Gastroesophageal sphincter (tissue), 4 donors: ENCODE results near the gene FABP1. TPM values are rescaled to one million over a fixed set of nuclear protein-coding genes. Genes with fewer than 3 reads are reported as not detected.

Experiments
- ATAC-seq: fragments of 150-250 bp; one replicate; pipeline ENCODE4 v1.9.1; 2016; ENCODE audit warnings: mild to moderate bottlenecking, moderate library complexity
- H3K27ac ChIP-seq, 4 donors: fragments of 200-600 bp; sonication (generic) in 3 of 4; 1 replicate in 3 of 4; 2 replicates in 1 of 4; pipeline ENCODE4 v1.5.1; 2016 to 2019
- H3K27me3 ChIP-seq: fragments of 200-600 bp; sonication (generic); one replicate; pipeline ENCODE4 v1.5.1; 2019
- H3K36me3 ChIP-seq, 2 donors: fragments of 200-600 bp; sonication (generic); one replicate each; pipeline ENCODE4 v1.5.1; 2019; ENCODE audit warnings: control low read depth in 1 of 2
- H3K4me1 ChIP-seq, 3 donors: fragments of 200-600 bp; sonication (generic); 1 replicate in 2 of 3; 2 replicates in 1 of 3; pipeline ENCODE4 v1.5.1; 2016 to 2019; ENCODE audit warnings: control low read depth in 2 of 3
- H3K4me3 ChIP-seq, 2 donors: fragments of 200-600 bp; sonication (generic); one replicate each; pipeline ENCODE4 v1.5.1; 2019; ENCODE audit warnings: mild to moderate bottlenecking in 1 of 2, moderate library complexity in 1 of 2
- H3K9me3 ChIP-seq, 3 donors: fragments of 200-600 bp; sonication (generic); one replicate each; pipeline ENCODE4 v1.5.1; 2017 to 2019; ENCODE audit warnings: control low read depth in 2 of 3
- EP300 ChIP-seq: sonication (generic); formaldehyde crosslinking; IDR thresholded peaks from one replicate; pipeline ENCODE4 v1.6.1; 2017; ENCODE audit warnings: antibody characterized with exemption, mild to moderate bottlenecking
- POLR2A ChIP-seq, 2 donors: fragments of 450-650 bp; IDR thresholded peaks; one replicate each; pipeline ENCODE4 v1.6.1; 2017; ENCODE audit warnings: antibody characterized with exemption in 2 of 2, mild to moderate bottlenecking in 2 of 2, moderate library complexity in 1 of 2
- POLR2AphosphoS5 ChIP-seq: sonication (generic); formaldehyde crosslinking; IDR thresholded peaks from one replicate; pipeline ENCODE4 v1.6.1; 2017; ENCODE audit warnings: antibody characterized with exemption
- WGBS, 2 donors: methylation state at CpG; one replicate each; pipeline ENCODE4 v1.1.5; 2018; ENCODE audit warnings: low coverage in 1 of 2; 5-methylcytosine and 5-hydroxymethylcytosine counted together
- total RNA-seq, 4 donors: library from RNA; depleted of rRNA; stranded (reverse); fragments of >200 nt; gene quantifications; one replicate each; pipeline ENCODE4 v1.1.0, GENCODE V29; 2016
- TF ChIP-seq, protein P1 (sequence below), 4 experiments: fragments of 200-600 bp in 2 of 4; fragments of 450-650 bp in 2 of 4; sonication (generic) in 1 of 4; IDR thresholded peaks; one replicate each; pipeline ENCODE4 v1.5.1; 2017 to 2019; ENCODE audit warnings: antibody characterized with exemption in 4 of 4, mild to moderate bottlenecking in 2 of 4, moderate library complexity in 2 of 4

FABP1 gene
- not detected for total RNA-seq

DNA sequence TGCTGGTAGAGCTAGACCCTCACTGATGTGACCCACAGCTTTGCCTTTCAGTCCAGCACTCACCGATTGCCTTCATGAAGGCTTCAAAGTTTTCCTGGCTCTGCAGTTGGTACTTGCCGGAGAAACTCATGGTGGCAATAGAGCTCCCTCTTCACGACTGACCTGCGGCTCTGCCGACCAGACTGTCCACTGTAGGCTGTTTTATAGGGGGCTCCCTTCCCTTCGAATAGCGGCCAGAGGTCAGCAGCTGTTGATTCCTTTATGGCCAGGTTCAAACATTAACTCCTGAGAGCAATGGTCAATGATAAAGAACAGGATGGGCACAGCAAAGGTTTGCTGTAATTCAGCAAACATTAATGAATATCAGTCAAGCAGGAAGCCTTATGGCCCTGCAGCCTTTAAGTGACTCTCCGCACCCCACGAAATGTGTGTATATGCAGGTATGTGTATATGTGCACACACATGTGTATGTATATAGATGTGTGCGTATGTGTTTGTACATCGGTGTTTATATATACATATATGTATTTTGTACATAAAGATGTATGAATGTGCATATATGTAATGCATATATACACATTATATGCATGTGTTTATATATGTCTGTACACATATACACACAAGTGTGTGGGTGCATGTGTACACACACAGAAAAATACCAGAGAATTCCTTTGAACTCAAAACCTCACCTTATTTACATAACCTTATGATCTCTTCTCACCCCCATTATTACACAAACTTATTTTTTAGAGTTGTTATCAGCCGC is at the start of gene FABP1:
Gene FABP1 (minus strand): TSS at position 175 of the 766 bp plus-strand sequence. CDS start 45 bp downstream, at position 130.
- Histone ChIP-seq H3K27ac (no peak within 1 kb of the TSS), H3K27me3 (peaks cover 19% of the 10 kb centered on the region), H3K36me3 (no peaks in the 10 kb centered on the region), H3K4me1 (no peaks in the 10 kb centered on the region), H3K9me3 (no peaks in the 10 kb centered on the region), H3K4me3 (no peak within 1 kb of the TSS)
- no peak for ATAC-seq
- no peak for TF ChIP-seq POLR2AphosphoS5
- TF ChIP-seq, protein P1, sequence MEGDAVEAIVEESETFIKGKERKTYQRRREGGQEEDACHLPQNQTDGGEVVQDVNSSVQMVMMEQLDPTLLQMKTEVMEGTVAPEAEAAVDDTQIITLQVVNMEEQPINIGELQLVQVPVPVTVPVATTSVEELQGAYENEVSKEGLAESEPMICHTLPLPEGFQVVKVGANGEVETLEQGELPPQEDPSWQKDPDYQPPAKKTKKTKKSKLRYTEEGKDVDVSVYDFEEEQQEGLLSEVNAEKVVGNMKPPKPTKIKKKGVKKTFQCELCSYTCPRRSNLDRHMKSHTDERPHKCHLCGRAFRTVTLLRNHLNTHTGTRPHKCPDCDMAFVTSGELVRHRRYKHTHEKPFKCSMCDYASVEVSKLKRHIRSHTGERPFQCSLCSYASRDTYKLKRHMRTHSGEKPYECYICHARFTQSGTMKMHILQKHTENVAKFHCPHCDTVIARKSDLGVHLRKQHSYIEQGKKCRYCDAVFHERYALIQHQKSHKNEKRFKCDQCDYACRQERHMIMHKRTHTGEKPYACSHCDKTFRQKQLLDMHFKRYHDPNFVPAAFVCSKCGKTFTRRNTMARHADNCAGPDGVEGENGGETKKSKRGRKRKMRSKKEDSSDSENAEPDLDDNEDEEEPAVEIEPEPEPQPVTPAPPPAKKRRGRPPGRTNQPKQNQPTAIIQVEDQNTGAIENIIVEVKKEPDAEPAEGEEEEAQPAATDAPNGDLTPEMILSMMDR (IDR thresholded peaks at IDR 0.05): no peak
- TF ChIP-seq EP300: no peak
- TF ChIP-seq POLR2A (IDR thresholded peaks at IDR 0.05): no peak
- WGBS, 2 donors: 87 to 88% methylated on average over 6 of the region's 12 CpGs

DNA sequence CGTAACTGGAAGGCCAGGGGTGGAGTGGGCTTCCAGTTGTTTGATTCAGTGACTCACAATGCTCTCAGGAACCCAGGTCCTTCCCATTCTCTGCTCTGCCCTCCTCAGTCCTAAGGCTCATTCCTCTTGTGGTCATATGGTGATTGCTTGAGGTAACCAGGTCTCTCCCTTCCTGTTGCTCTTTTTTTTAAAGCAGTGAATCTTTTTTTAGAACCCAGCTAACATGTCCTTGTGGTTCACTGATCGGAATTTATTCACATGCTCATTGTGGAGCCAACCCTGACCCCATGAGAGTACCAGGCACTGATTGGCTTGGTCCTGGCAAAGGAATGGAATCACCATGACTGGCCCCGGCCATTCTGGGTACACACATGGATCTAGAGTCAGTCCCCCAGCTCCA is 49.7 kb upstream of the FABP1 start:
- 69 to 80% methylated on average over 2 to 3 of the region's 3 CpGs for whole genome bisulfite sequencing, 2 donors
- TF ChIP-seq EP300 (no peak), POLR2A (IDR thresholded peaks at IDR 0.05) (no peak), POLR2AphosphoS5 (no peak)
- TF ChIP-seq, protein P1 (IDR thresholded peaks at IDR 0.05): no peak
- Histone ChIP-seq H3K27ac (no peak overlapping the region), H3K4me1 (no peaks in the 10 kb centered on the region), H3K9me3 (no peaks in the 10 kb centered on the region), H3K27me3 (no peaks in the 10 kb centered on the region), H3K4me3 (no peak overlapping the region), H3K36me3 (peaks cover 0 to 50% of the 10 kb centered on the region in 2 donors)
- no peak for ATAC-seq

DNA sequence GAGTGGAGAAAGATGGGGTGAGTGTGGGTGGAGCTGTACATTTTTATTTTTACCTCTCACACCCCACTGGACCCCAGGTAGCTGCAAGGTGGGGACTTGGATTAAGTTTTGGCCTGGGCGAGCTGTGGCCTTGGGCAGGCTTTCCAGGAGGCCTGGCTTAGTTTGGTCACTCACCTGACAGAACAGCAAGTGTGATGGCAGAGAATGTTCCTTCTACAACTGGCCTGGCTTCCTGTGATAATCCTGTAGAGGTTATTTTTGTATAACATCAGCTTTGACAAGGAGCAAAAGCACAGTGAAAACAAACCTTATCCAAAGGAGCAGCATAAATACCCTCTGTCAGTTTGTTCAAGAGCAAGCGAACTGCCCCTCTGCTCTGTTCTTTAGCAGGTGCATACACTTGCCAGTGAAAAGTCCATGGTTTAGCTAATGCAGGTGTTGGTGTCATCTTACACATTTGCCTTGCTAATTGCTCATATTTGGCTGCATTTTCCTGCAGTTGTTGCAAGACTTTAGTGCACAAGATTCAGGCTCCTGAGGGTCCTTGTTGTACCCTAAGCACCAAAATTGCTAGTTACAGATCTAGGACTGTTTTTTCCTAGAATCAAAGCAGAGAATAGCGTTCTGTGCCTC is 48.6 kb upstream of the FABP1 start:
- no peak for TF ChIP-seq EP300
- TF ChIP-seq, protein P1 (IDR thresholded peaks at IDR 0.05): no peak
- no peak for TF ChIP-seq POLR2AphosphoS5
- no peak for TF ChIP-seq POLR2A (IDR thresholded peaks at IDR 0.05)
- no peak overlapping the region for H3K4me3 ChIP-seq
- H3K4me1 ChIP-seq: peaks cover 0 to 5% (median 2%) of the 10 kb centered on the region in 3 donors
- no peaks in the 10 kb centered on the region for H3K27me3 ChIP-seq
- no peak overlapping the region for H3K27ac ChIP-seq
- no peak for ATAC-seq
- H3K36me3 ChIP-seq: peaks cover 0 to 40% of the 10 kb centered on the region in 2 donors
- no peaks in the 10 kb centered on the region for H3K9me3 ChIP-seq
- WGBS, 2 donors: 51 to 69% methylated on average over 2 of the region's 3 CpGs

DNA sequence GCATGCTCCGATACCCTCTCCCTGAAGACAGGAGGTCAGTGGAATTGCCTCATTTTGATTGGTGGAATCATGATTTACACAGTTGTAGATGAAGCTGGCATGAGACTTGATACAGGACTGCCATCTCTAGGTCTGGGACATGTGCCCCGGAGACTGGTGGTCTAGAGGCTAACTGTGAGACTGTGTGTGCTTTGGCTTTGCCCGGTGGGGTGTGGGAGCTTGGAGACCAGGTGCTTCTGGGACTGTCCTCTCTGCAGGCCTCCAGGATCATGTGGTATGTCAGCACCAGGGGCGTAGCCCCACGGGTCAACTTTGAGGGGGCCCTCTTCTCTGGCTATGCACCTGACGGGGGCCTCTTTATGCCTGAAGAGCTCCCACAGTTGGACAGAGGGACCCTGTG is 45.0 kb upstream of the FABP1 start:
- peaks cover 0 to 18% of the 10 kb centered on the region in 2 donors for H3K36me3 ChIP-seq
- no peaks in the 10 kb centered on the region for H3K9me3 ChIP-seq
- 100% methylated on average over 1 of the region's 6 CpGs; no CpG with 5 or more reads in 1 of the 2 donors for WGBS, 2 donors
- no peak overlapping the region for H3K4me3 ChIP-seq
- H3K4me1 ChIP-seq: peaks cover 0 to 20% (median 12%) of the 10 kb centered on the region in 3 donors
- H3K27ac ChIP-seq: peak overlapping the region in 2 of 4 donors; percentile 6 to 40
- no peak for TF ChIP-seq EP300
- no peak for TF ChIP-seq POLR2A (IDR thresholded peaks at IDR 0.05)
- TF ChIP-seq, protein P1 (IDR thresholded peaks at IDR 0.05): no peak
- ATAC-seq: no peak
- no peaks in the 10 kb centered on the region for H3K27me3 ChIP-seq
